Stimulated activated CD8-positive, alpha-beta memory T cell treated with anti-CD3 and anti-CD28 coated beads, Interleukin-15, amount 100 ng/mL, for 4 hours (primary cell): ENCODE results near the gene GLRX5.
"Not testable (repeated sequence)": the region's sequence is repeated elsewhere in the genome, so short reads cannot be mapped to it uniquely, and the experiment has no call there.

Source experiments
- DNase-seq, 2 donors: peaks; one replicate each; pipeline ENCODE4 v3.0.0-alpha.2; 2020; ENCODE audit warnings: low read depth in 2 of 2

The GLRX5 gene

GRCh38 chr14:95499354-95499750 is 35.5 kb upstream of the GLRX5 start:
- no peak for DNase-seq

GRCh38 chr14:95500201-95500681 is 34.6 kb upstream of the GLRX5 start:
- no peak for DNase-seq

GRCh38 chr14:95500772-95501401 is 34.0 kb upstream of the GLRX5 start:
- DNase-seq = no peak

- DNase-seq = no peak
Observed at GRCh38 chr14:95502381-95502950, 32.4 kb upstream of the GLRX5 start.

GRCh38 chr14:95503365-95504134 is 31.3 kb upstream of the GLRX5 start:
- DNase-seq = no peak

GRCh38 chr14:95504135-95505029 is 30.5 kb upstream of the GLRX5 start:
- no peak for DNase-seq

- DNase-seq = no peak
Observed at GRCh38 chr14:95505030-95505589, 29.7 kb upstream of the GLRX5 start.

GRCh38 chr14:95507174-95507573 is 27.7 kb upstream of the GLRX5 start:
- DNase-seq = no peak

- no peak for DNase-seq
Observed at GRCh38 chr14:95507701-95508103, 27.1 kb upstream of the GLRX5 start.

- DNase-seq = no peak
Observed at GRCh38 chr14:95508377-95508776, 26.5 kb upstream of the GLRX5 start.

GRCh38 chr14:95509495-95509894 is 25.4 kb upstream of the GLRX5 start:
- no peak for DNase-seq

GRCh38 chr14:95510344-95510743 is 24.5 kb upstream of the GLRX5 start:
- DNase-seq = not testable (repeated sequence)

- no peak for DNase-seq
Observed at GRCh38 chr14:95510804-95511203, 24.0 kb upstream of the GLRX5 start.

- no peak for DNase-seq
Observed at GRCh38 chr14:95511687-95512086, 23.2 kb upstream of the GLRX5 start.

GRCh38 chr14:95513291-95513690 is 21.6 kb upstream of the GLRX5 start:
- no peak for DNase-seq

GRCh38 chr14:95514131-95515079 is 20.4 kb upstream of the GLRX5 start:
- DNase-seq = no peak

GRCh38 chr14:95515080-95515489 is 19.8 kb upstream of the GLRX5 start:
- no peak for DNase-seq

- peak; percentile 52 to 67 for DNase-seq
Observed at GRCh38 chr14:95515596-95516552, 19.0 kb upstream of the GLRX5 start.

- peak in 1 of 2 donors; percentile 35 for DNase-seq
Observed at GRCh38 chr14:95516554-95517181, 18.2 kb upstream of the GLRX5 start, which contains the start of gene SYNE3. TSS of gene SYNE3 (minus strand) at chr14:95516650. CDS start at chr14:95475821, 40,829 bp downstream.
